Melanocyte of skin (primary cell): Measurements from ENCODE around the gene DDX59. TPM values are rescaled to one million over a fixed set of nuclear protein-coding genes. Genes with fewer than 3 reads are reported as not detected.

Experiments used
- total RNA-seq, 2 donors: library from RNA; depleted of rRNA; stranded (reverse); fragments of >200 nt; gene quantifications; 2 replicates each; pipeline ENCODE4 v1.2.3, GENCODE V29; 2012

Gene DDX59
- total RNA-seq, result 10 to 100 TPM; 14.1 to 17.6 TPM

GRCh38 chr1:200669314-200670241 is at the start of gene DDX59:
Gene DDX59, minus strand, starts transcription at chr1:200669907. Its CDS starts 3,167 bp downstream, at chr1:200666740.

DNA sequence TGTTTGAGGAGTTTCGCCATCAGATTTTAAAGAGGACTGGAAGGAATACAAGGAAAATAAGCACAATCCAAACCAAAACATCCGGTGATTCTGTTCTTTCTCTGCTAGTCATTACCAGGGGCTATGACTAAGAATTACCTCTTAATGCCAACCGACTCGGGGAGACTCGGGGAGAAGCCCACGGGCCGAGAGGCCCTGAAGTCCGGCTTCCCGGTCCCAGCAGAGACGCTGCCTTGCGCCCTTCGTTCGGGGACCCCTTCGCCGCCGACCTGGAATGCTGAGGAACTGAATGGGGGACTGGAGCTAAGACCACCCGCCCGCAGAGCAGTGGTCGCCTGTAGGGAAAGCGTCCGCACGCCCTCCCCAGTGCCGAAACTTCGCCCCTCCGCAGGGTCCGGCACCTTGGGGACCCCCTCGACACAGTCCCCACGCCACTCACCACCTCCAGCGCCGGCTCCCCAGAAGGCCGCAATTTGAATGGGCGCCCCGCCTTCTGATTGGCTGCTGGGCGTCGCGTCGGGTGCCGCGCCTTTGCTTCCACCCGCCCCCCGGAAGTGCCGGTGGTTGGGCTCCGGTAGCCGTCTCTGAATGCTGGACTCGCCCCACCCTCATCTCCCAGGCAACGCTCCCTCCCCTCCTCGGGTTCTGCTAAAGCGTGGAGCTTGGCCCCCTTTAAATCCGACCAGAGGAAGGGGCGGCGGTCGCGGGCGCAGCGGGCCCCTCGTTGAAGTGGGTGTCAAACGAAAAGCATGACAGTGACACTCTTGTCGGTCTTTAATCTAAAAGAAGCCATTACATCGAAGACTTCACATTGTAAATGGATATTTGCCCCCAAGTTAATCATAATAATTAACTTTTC is 49.2 kb downstream of the DDX59 start, which contains the start of gene KIF14:
Gene KIF14, minus strand, starts transcription at position 479 of the 859 bp plus-strand sequence. CDS start 2,028 bp downstream, outside the sequence.

Other genes starting within 250 kb of the DDX59 start
- 10 to 100 TPM in 1 of 2 donors, 1 to 10 TPM in 1; 8.3 to 16.7 TPM for gene KIF14, start 49.2 kb downstream of the DDX59 start, total RNA-seq
- 10 to 100 TPM; 25.8 to 28.0 TPM for gene CAMSAP2, start 69.0 kb upstream of the DDX59 start, total RNA-seq
- not detected for gene GPR25, start 203.1 kb upstream of the DDX59 start, total RNA-seq
- under 1 TPM; under 0.01 to 0.33 TPM for gene INAVA, start 225.0 kb upstream of the DDX59 start, total RNA-seq